ENCODE measurements around the gene IFNGR1.

IFNGR1 gene

DNA sequence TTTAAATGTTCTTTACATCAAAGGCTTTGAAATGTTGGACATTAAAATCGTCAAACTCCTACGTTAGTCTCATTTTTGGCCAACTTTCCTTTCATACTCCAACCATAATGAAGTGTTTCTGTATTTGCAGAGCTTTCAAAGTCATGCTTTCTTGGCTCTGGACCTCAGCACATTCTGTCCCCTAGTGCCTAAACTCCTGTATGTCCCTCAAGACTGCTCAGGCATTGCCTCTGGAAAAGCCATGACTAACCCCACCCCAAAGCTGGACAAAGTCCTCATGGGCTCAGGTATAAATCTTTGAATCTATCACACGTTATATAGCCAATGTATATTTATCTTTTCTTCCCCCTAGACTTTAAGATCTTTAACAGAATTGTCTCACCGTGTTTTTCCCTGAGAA lies 18.9 kb downstream of the IFNGR1 start:
- Histone ChIP-seq H3F3A (ENCODE audit: insufficient read depth, low read length) (no peaks in the 10 kb centered on the region), H3K9me3 (replicated peaks; ENCODE audit: insufficient read depth, low read length) (no peaks in the 10 kb centered on the region), H3K4me2 (ENCODE audit: low read depth, low read length) (no peak overlapping the region), H4K20me1 (ENCODE audit: insufficient read depth, low read length) (no peaks in the 10 kb centered on the region), H3K27ac (ENCODE audit: low read length) (no peak overlapping the region), H3K27me3 (replicated peaks; ENCODE audit: insufficient read depth, low read length) (no peaks in the 10 kb centered on the region), H3K9ac (ENCODE audit: low read length) (no peak overlapping the region), H3K4me1 (ENCODE audit: low read length) (peaks cover 15% of the 10 kb centered on the region), H3K4me3 (ENCODE audit: low read length) (no peak overlapping the region), H3K79me2 (ENCODE audit: low read length) (no peaks in the 10 kb centered on the region), H3K9me2 (replicated peaks; ENCODE audit: insufficient read depth, low read length) (no peaks in the 10 kb centered on the region), H2AFZ (ENCODE audit: low read length) (no peak overlapping the region), H3K36me3 (replicated peaks; ENCODE audit: insufficient read depth, low read length) (no peaks in the 10 kb centered on the region)
- TF ChIP-seq, protein P1, sequence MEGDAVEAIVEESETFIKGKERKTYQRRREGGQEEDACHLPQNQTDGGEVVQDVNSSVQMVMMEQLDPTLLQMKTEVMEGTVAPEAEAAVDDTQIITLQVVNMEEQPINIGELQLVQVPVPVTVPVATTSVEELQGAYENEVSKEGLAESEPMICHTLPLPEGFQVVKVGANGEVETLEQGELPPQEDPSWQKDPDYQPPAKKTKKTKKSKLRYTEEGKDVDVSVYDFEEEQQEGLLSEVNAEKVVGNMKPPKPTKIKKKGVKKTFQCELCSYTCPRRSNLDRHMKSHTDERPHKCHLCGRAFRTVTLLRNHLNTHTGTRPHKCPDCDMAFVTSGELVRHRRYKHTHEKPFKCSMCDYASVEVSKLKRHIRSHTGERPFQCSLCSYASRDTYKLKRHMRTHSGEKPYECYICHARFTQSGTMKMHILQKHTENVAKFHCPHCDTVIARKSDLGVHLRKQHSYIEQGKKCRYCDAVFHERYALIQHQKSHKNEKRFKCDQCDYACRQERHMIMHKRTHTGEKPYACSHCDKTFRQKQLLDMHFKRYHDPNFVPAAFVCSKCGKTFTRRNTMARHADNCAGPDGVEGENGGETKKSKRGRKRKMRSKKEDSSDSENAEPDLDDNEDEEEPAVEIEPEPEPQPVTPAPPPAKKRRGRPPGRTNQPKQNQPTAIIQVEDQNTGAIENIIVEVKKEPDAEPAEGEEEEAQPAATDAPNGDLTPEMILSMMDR (IDR thresholded peaks at IDR 0.05; ENCODE audit: low read length): no peak
- TF ChIP-seq EZH2phosphoT487 (IDR thresholded peaks at IDR 0.05; ENCODE audit: low read length) (no peak), EZH2 (optimal IDR thresholded peaks at IDR 0.05; ENCODE audit: low read depth, low read length) (no peak)
- DNase-seq: no peak

DNA sequence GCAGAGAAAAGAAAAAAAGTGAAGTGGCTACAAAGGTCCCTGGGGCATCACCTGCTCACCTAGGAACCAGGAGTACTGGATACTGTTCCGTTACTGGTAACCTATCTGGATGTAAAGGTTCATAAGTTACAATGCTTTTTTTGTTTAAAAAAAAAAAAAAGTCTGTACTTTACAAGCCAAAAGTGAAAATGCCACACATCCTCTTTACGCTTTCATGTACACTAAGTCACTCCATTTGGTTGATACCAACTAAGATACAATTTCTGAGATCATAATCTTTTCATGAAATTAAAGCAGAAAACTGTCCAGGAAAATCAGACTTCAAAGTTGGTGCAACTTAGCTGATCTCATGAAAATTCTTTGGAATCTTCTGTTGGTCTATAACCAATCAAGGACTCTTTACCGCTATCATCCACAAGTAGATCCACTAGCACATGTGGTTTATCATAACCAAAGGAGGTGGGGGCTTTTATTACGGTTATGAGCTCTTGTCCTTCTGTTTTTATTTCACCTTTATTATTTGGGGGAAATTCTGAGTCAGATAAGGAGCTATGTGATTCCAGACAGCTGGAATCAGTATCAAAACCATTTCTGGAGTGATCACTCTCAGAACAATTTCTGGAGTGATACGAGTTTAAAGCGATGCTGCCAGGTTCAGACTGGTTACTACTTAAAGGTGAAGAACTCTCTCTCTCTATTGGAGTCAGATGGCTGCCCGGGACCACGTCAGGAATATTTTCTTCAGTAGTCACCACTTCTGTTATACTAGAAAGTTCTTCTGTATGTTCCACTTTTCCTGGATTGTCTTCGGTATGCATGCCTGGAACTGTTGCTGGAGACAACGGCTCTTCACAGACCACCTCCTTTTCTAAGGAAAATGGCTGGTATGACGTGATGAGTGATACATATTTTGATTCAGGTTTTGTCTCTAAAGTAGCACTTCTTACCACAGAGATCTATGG lies 21.2 kb downstream of the IFNGR1 start:
- Histone ChIP-seq H3K4me3 (ENCODE audit: low read length) (no peak overlapping the region), H3K79me2 (ENCODE audit: low read length) (no peaks in the 10 kb centered on the region), H4K20me1 (ENCODE audit: insufficient read depth, low read length) (no peaks in the 10 kb centered on the region), H3K9ac (ENCODE audit: low read length) (no peak overlapping the region), H3K27ac (ENCODE audit: low read length) (no peak overlapping the region), H3K4me2 (ENCODE audit: low read depth, low read length) (no peak overlapping the region), H3K27me3 (replicated peaks; ENCODE audit: insufficient read depth, low read length) (no peaks in the 10 kb centered on the region), H3F3A (ENCODE audit: insufficient read depth, low read length) (no peaks in the 10 kb centered on the region), H2AFZ (ENCODE audit: low read length) (no peak overlapping the region), H3K9me2 (replicated peaks; ENCODE audit: insufficient read depth, low read length) (no peaks in the 10 kb centered on the region), H3K36me3 (replicated peaks; ENCODE audit: insufficient read depth, low read length) (no peaks in the 10 kb centered on the region), H3K9me3 (replicated peaks; ENCODE audit: insufficient read depth, low read length) (no peaks in the 10 kb centered on the region), H3K4me1 (ENCODE audit: low read length) (peaks cover 1% of the 10 kb centered on the region)
- TF ChIP-seq EZH2phosphoT487 (IDR thresholded peaks at IDR 0.05; ENCODE audit: low read length) (no peak), EZH2 (optimal IDR thresholded peaks at IDR 0.05; ENCODE audit: low read depth, low read length) (no peak)
- TF ChIP-seq, protein P1 (IDR thresholded peaks at IDR 0.05; ENCODE audit: low read length): no peak
- DNase-seq: no peak

GRCh38 chr6:137193256-137194070 lies 25.7 kb downstream of the IFNGR1 start:
- H3K4me1 ChIP-seq (ENCODE audit: low read length): no peaks in the 10 kb centered on the region
- TF ChIP-seq, protein P1 (IDR thresholded peaks at IDR 0.05; ENCODE audit: low read length): no peak
- TF ChIP-seq EZH2phosphoT487 (IDR thresholded peaks at IDR 0.05; ENCODE audit: low read length) (no peak), EZH2 (optimal IDR thresholded peaks at IDR 0.05; ENCODE audit: low read depth, low read length) (no peak)

More at GRCh38 chr6:137193256-137194070, 25.7 kb downstream of the IFNGR1 start:
- no peak for DNase-seq
- Histone ChIP-seq H3K27ac (ENCODE audit: low read length) (no peak overlapping the region), H3K4me3 (ENCODE audit: low read length) (no peak overlapping the region), H3K9me3 (replicated peaks; ENCODE audit: insufficient read depth, low read length) (no peaks in the 10 kb centered on the region), H3K27me3 (replicated peaks; ENCODE audit: insufficient read depth, low read length) (no peaks in the 10 kb centered on the region), H3K36me3 (replicated peaks; ENCODE audit: insufficient read depth, low read length) (no peaks in the 10 kb centered on the region), H3K9ac (ENCODE audit: low read length) (no peak overlapping the region), H3K79me2 (ENCODE audit: low read length) (no peaks in the 10 kb centered on the region), H3K4me2 (ENCODE audit: low read depth, low read length) (no peak overlapping the region), H4K20me1 (ENCODE audit: insufficient read depth, low read length) (no peaks in the 10 kb centered on the region), H2AFZ (ENCODE audit: low read length) (no peak overlapping the region), H3F3A (ENCODE audit: insufficient read depth, low read length) (no peaks in the 10 kb centered on the region), H3K9me2 (replicated peaks; ENCODE audit: insufficient read depth, low read length) (no peaks in the 10 kb centered on the region)
